GM12892 (cell line): ENCODE results near the gene STPG3.

Source experiments
- POLR2A ChIP-seq: IDR thresholded peaks from 2 replicates; pipeline ENCODE4 v1.6.1; 2011; ENCODE audit warnings: low read depth, low read length, control low read depth
- TAF1 ChIP-seq: IDR thresholded peaks from 2 replicates; pipeline ENCODE4 v1.6.1; 2011; ENCODE audit warnings: low read depth, mild to moderate bottlenecking, control low read depth, low read length, borderline replicate concordance

DNA sequence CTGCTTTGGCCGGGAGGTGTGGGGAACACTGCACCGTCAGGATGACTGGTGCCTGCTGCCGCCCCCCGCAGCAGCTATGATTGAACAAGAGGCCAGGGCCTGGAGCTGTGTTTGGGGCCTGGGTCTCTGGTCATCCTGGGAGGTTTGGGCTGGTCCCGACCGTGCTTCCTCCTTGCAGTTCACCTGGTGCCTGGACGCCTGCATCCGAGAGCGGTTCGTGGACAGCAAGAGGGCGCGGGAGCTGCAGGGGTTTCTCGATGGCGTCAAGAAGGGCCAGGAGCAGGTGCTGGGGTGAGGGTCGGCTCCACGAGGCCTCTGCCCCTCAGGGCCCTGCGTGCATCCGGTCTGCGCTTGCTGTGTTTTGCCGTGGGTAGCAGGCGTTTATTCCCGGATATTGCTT, 13.0 kb downstream of the STPG3 start:
- TF ChIP-seq TAF1: no peak
- TF ChIP-seq POLR2A: no peak
